Measurements from ENCODE around the gene CNTNAP2. TPM values are rescaled to one million over a fixed set of nuclear protein-coding genes. Genes with fewer than 3 reads are reported as not detected.

CNTNAP2 gene
- total and polyA plus RNA-seq, 2 donors (not counting 1 experiment from before 2014, with no cell fraction given): not detected

DNA sequence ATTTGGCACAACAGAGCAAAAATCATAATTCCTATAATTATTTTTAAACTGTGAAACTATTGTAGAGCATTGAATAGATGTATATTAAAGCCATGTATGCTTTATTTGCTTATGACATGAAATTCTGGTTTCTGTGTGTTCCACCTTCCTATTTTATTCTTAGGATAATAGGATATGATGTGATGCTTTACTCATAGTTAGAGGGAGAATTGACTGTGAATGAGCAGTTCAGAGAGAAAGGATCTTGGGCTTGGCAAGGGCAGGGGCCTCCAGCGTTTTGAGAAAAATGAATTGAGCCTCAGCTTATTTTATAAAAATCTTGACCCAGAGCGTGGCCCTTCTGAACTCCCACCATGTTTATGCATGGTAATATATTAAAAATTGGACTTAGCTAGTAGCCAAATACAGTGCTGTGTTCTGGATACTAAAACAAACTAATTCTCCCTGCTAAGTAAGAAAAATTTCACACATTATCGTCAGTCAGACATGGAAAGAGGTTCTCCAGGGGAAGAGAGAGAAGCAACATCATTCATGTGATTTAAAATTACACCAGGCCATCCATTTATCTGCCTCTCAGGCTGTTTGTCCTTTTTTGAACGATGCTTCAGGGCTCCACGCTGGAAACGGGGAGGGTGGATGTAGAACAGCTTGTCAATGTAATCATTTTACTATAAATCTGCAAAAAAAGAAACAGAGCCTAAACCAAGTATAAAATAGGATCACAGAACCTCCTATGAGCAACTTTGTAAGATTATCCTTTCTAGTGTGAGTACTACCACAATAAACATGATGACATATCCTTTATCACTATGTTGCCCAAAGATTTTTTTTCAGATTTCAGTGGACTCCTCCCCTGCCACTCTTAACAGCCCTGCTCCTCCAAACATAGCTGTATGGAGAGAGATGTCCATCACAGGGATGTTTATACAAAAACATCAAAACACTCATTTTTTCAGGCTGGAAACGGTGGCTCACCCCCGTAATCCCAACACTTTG is 2215.9 kb downstream of the CNTNAP2 start:
- TF ChIP-seq, protein P1, sequence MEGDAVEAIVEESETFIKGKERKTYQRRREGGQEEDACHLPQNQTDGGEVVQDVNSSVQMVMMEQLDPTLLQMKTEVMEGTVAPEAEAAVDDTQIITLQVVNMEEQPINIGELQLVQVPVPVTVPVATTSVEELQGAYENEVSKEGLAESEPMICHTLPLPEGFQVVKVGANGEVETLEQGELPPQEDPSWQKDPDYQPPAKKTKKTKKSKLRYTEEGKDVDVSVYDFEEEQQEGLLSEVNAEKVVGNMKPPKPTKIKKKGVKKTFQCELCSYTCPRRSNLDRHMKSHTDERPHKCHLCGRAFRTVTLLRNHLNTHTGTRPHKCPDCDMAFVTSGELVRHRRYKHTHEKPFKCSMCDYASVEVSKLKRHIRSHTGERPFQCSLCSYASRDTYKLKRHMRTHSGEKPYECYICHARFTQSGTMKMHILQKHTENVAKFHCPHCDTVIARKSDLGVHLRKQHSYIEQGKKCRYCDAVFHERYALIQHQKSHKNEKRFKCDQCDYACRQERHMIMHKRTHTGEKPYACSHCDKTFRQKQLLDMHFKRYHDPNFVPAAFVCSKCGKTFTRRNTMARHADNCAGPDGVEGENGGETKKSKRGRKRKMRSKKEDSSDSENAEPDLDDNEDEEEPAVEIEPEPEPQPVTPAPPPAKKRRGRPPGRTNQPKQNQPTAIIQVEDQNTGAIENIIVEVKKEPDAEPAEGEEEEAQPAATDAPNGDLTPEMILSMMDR (conservative IDR thresholded peaks at IDR 0.05 in 1 of 2, IDR thresholded peaks at IDR 0.05 in 1 of 2; ENCODE audit: low read depth in 1 of 2, low read length in 2 of 2): no peak
- no peak for TF ChIP-seq EZH2 (IDR thresholded peaks at IDR 0.05; ENCODE audit: low read length, missing control alignments)
- Histone ChIP-seq H2AFZ (ENCODE audit: low read length) (no peak overlapping the region), H3K4me3 (replicated peaks in 1 of 4; ENCODE audit: control extremely low read depth in 1 of 4, insufficient read depth in 1 of 4, low read depth in 3 of 4, low read length in 4 of 4) (no peak overlapping the region), H3K9me3 (ENCODE audit: control insufficient read depth, insufficient read depth, low read depth, low read length) (peaks cover 5% of the 10 kb centered on the region), H3K27me3 (ENCODE audit: control insufficient read depth, insufficient read depth, low read length) (no peaks in the 10 kb centered on the region), H3K36me3 (ENCODE audit: control insufficient read depth, insufficient read depth, low read length) (no peaks in the 10 kb centered on the region), H3K4me2 (ENCODE audit: extremely low read depth, insufficient read depth, low read length) (no peak overlapping the region), H4K20me1 (ENCODE audit: control insufficient read depth, extremely low read depth, insufficient read depth, low read length) (no peaks in the 10 kb centered on the region), H3K9ac (ENCODE audit: insufficient read depth, low read length) (no peak overlapping the region), H3K4me1 (ENCODE audit: control insufficient read depth, extremely low read depth, insufficient read depth, low read length) (no peaks in the 10 kb centered on the region), H3K79me2 (ENCODE audit: control insufficient read depth, insufficient read depth, low read length) (no peaks in the 10 kb centered on the region), H3K27ac (ENCODE audit: insufficient read depth, low read length) (no peak overlapping the region)
- no peak for DNase-seq (ENCODE audit: low read depth in 2 of 2)

DNA sequence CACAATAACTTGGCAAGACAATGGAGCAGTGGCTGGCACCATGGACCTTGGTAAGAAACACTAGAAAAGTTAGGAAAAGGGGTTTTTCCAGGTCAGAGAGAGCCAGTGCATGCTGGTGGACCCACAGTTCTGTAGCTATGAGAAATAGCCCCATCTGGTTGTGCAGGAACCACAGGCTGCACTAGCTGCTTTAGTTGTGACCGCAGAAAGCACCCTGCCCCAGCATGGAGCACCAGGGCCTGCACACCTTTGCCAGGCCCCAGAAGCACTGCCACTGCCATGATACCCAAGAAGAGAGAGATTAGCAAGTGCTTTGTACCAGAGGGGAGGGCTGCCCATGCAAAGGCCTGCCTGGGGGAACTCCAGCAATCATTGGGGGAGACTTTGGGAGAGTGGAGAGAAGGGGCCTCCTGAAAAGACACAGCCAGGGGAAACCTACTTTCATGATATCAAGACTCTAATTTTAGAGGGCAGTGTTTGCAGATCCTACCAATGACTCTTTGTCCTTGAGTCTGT is 2217.9 kb downstream of the CNTNAP2 start:
- Histone ChIP-seq H3K9me3 (ENCODE audit: control insufficient read depth, insufficient read depth, low read depth, low read length) (peaks cover 5% of the 10 kb centered on the region), H3K9ac (ENCODE audit: insufficient read depth, low read length) (no peak overlapping the region), H2AFZ (ENCODE audit: low read length) (no peak overlapping the region), H4K20me1 (ENCODE audit: control insufficient read depth, extremely low read depth, insufficient read depth, low read length) (no peaks in the 10 kb centered on the region), H3K79me2 (ENCODE audit: control insufficient read depth, insufficient read depth, low read length) (no peaks in the 10 kb centered on the region), H3K4me3 (replicated peaks in 1 of 4; ENCODE audit: control extremely low read depth in 1 of 4, insufficient read depth in 1 of 4, low read depth in 3 of 4, low read length in 4 of 4) (no peak overlapping the region), H3K27me3 (ENCODE audit: control insufficient read depth, insufficient read depth, low read length) (no peaks in the 10 kb centered on the region), H3K4me1 (ENCODE audit: control insufficient read depth, extremely low read depth, insufficient read depth, low read length) (no peaks in the 10 kb centered on the region), H3K27ac (ENCODE audit: insufficient read depth, low read length) (no peak overlapping the region), H3K36me3 (ENCODE audit: control insufficient read depth, insufficient read depth, low read length) (no peaks in the 10 kb centered on the region), H3K4me2 (ENCODE audit: extremely low read depth, insufficient read depth, low read length) (no peak overlapping the region)
- no peak for DNase-seq (ENCODE audit: low read depth in 2 of 2)
- TF ChIP-seq EZH2 (IDR thresholded peaks at IDR 0.05; ENCODE audit: low read length, missing control alignments): no peak
- TF ChIP-seq, protein P1 (conservative IDR thresholded peaks at IDR 0.05 in 1 of 2, IDR thresholded peaks at IDR 0.05 in 1 of 2; ENCODE audit: low read depth in 1 of 2, low read length in 2 of 2): no peak

- Histone ChIP-seq H3K4me1 (ENCODE audit: control insufficient read depth, extremely low read depth, insufficient read depth, low read length) (no peaks in the 10 kb centered on the region), H4K20me1 (ENCODE audit: control insufficient read depth, extremely low read depth, insufficient read depth, low read length) (no peaks in the 10 kb centered on the region), H3K4me2 (ENCODE audit: extremely low read depth, insufficient read depth, low read length) (no peak overlapping the region), H3K4me3 (replicated peaks in 1 of 4; ENCODE audit: control extremely low read depth in 1 of 4, insufficient read depth in 1 of 4, low read depth in 3 of 4, low read length in 4 of 4) (no peak overlapping the region), H3K9me3 (ENCODE audit: control insufficient read depth, insufficient read depth, low read depth, low read length) (peaks cover 5% of the 10 kb centered on the region), H3K27me3 (ENCODE audit: control insufficient read depth, insufficient read depth, low read length) (no peaks in the 10 kb centered on the region), H3K9ac (ENCODE audit: insufficient read depth, low read length) (no peak overlapping the region), H3K36me3 (ENCODE audit: control insufficient read depth, insufficient read depth, low read length) (no peaks in the 10 kb centered on the region), H3K79me2 (ENCODE audit: control insufficient read depth, insufficient read depth, low read length) (no peaks in the 10 kb centered on the region), H2AFZ (ENCODE audit: low read length) (no peak overlapping the region), H3K27ac (ENCODE audit: insufficient read depth, low read length) (no peak overlapping the region)
- no peak for TF ChIP-seq EZH2 (IDR thresholded peaks at IDR 0.05; ENCODE audit: low read length, missing control alignments)
- TF ChIP-seq, protein P1 (conservative IDR thresholded peaks at IDR 0.05 in 1 of 2, IDR thresholded peaks at IDR 0.05 in 1 of 2; ENCODE audit: low read depth in 1 of 2, low read length in 2 of 2): no peak
- DNase-seq (ENCODE audit: low read depth in 2 of 2): peak in 1 of 2 donors; percentile 17
These were observed 2218.5 kb downstream of the CNTNAP2 start for GRCh38 chr7:148334959-148335577.

Measured in fibroblast of lung (primary cell).